ENCODE results near the gene REV1.

GRCh38 chr2:99451686-99452085, 38.1 kb downstream of the REV1 start:
- TF ChIP-seq POLR2AphosphoS5 (IDR thresholded peaks at IDR 0.05; ENCODE audit: low read depth): no peak
- no peak for TF ChIP-seq CTCF (conservative IDR thresholded peaks at IDR 0.05; ENCODE audit: low read depth in 2 of 2)
- no peak for TF ChIP-seq EZH2phosphoT487 (IDR thresholded peaks at IDR 0.05; ENCODE audit: unreplicated experiment)
- TF ChIP-seq, protein P1, sequence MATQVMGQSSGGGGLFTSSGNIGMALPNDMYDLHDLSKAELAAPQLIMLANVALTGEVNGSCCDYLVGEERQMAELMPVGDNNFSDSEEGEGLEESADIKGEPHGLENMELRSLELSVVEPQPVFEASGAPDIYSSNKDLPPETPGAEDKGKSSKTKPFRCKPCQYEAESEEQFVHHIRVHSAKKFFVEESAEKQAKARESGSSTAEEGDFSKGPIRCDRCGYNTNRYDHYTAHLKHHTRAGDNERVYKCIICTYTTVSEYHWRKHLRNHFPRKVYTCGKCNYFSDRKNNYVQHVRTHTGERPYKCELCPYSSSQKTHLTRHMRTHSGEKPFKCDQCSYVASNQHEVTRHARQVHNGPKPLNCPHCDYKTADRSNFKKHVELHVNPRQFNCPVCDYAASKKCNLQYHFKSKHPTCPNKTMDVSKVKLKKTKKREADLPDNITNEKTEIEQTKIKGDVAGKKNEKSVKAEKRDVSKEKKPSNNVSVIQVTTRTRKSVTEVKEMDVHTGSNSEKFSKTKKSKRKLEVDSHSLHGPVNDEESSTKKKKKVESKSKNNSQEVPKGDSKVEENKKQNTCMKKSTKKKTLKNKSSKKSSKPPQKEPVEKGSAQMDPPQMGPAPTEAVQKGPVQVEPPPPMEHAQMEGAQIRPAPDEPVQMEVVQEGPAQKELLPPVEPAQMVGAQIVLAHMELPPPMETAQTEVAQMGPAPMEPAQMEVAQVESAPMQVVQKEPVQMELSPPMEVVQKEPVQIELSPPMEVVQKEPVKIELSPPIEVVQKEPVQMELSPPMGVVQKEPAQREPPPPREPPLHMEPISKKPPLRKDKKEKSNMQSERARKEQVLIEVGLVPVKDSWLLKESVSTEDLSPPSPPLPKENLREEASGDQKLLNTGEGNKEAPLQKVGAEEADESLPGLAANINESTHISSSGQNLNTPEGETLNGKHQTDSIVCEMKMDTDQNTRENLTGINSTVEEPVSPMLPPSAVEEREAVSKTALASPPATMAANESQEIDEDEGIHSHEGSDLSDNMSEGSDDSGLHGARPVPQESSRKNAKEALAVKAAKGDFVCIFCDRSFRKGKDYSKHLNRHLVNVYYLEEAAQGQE (IDR thresholded peaks at IDR 0.05; ENCODE audit: unreplicated experiment): no peak
- no peak for TF ChIP-seq CREB1 (CRISPR knock-in tag; IDR thresholded peaks at IDR 0.05; ENCODE audit: low read depth)
- no peak for TF ChIP-seq EZH2 (IDR thresholded peaks at IDR 0.05; ENCODE audit: low read depth, unreplicated experiment)

Measured in GM23338 (cell line).